Sigmoid colon (tissue), 7 donors: ENCODE data around the gene CDHR2. TPM values are rescaled to one million over a fixed set of nuclear protein-coding genes. Genes with fewer than 3 reads are reported as not detected.

Source experiments
- DNase-seq: peaks from one replicate; pipeline ENCODE4 v3.0.0-alpha.2; 2019
- H3K27ac ChIP-seq, 4 donors: fragments of 200-600 bp; sonication (generic); one replicate each; pipeline ENCODE4 v1.5.1; 2016 to 2019; ENCODE audit warnings: mild to moderate bottlenecking in 1 of 4
- H3K27me3 ChIP-seq, 3 donors: fragments of 200-600 bp; sonication (generic); one replicate each; pipeline ENCODE4 v1.5.1; 2019; ENCODE audit warnings: mild to moderate bottlenecking in 1 of 3
- H3K36me3 ChIP-seq, 4 donors: fragments of 200-600 bp; sonication (generic); one replicate each; pipeline ENCODE4 v1.5.1; 2016 to 2019
- H3K4me1 ChIP-seq, 4 donors: fragments of 200-600 bp; sonication (generic); one replicate each; pipeline ENCODE4 v1.5.1; 2017 to 2019
- H3K4me3 ChIP-seq, 4 donors: fragments of 200-600 bp; sonication (generic); one replicate each; pipeline ENCODE4 v1.5.1; 2017 to 2019; ENCODE audit warnings: mild to moderate bottlenecking in 2 of 4, moderate library complexity in 1 of 4
- H3K9me3 ChIP-seq, 4 donors: fragments of 200-600 bp in 3 of 4; sonication (generic) in 3 of 4; one replicate each; pipeline versions ENCODE4 v1.5.1 to v1.6.1; 2013 to 2019
- CTCF ChIP-seq, 4 experiments: fragments of 450-650 bp in 3 of 4; fragments of 200-600 bp in 1 of 4; IDR thresholded peaks; one replicate each; pipeline ENCODE4 v1.5.1; 2016 to 2019; ENCODE audit warnings: antibody characterized with exemption in 4 of 4, mild to moderate bottlenecking in 3 of 4, moderate library complexity in 2 of 4
- EP300 ChIP-seq, 4 donors: sonication (generic); formaldehyde crosslinking; IDR thresholded peaks; one replicate each; pipeline ENCODE4 v1.6.1; 2017; ENCODE audit warnings: antibody characterized with exemption in 4 of 4
- POLR2A ChIP-seq, 2 donors: fragments of 450-650 bp; IDR thresholded peaks; one replicate each; pipeline ENCODE4 v1.6.1; 2016; ENCODE audit warnings: antibody characterized with exemption in 2 of 2, mild to moderate bottlenecking in 2 of 2, moderate library complexity in 2 of 2
- POLR2AphosphoS5 ChIP-seq, 4 donors: sonication (generic); formaldehyde crosslinking; IDR thresholded peaks; one replicate each; pipeline ENCODE4 v1.6.1; 2017; ENCODE audit warnings: antibody characterized with exemption in 4 of 4
- WGBS, 2 donors: extraction: QIAGEN DNeasy Blood & Tissue Kit; methylation state at CpG; one replicate each; pipeline ENCODE4 v1.1.7; 2013; 5-methylcytosine and 5-hydroxymethylcytosine counted together
- intact Hi-C: fragments of 100-400 bp; cut with DNase I; formaldehyde crosslinking; loops from one replicate; pipeline ENCODE4 v1.15.1; 2023
- polyA plus RNA-seq, 3 donors: library from polyadenylated mRNA; stranded (reverse); fragments of 200-250 nt; gene quantifications; one replicate each; pipeline ENCODE4 v1.2.3, GENCODE V29; 2013
- total RNA-seq, 4 donors: library from RNA; depleted of rRNA; stranded (reverse); fragments of >200 nt; gene quantifications; one replicate each; pipeline ENCODE4 v1.1.0, GENCODE V29; 2016
- donor health status: healthy with polysubstance abuse.
- donor health status: Bipolar disorder and iron deficiency.
- donor health status: healthy.

Gene CDHR2
- total and polyA plus RNA-seq, 7 donors: 0.71 to 57.9 (median 9.6) TPM; not detected in 2

- Histone ChIP-seq H3K4me3 (no peak overlapping the region), H3K36me3 (no peaks in the 10 kb centered on the region), H3K4me1 (peaks cover 0 to 27% (median 20%) of the 10 kb centered on the region in 4 donors), H3K27ac (no peak overlapping the region), H3K9me3 (no peaks in the 10 kb centered on the region), H3K27me3 (peaks cover 39 to 84% (median 60%) of the 10 kb centered on the region in 3 donors)
- WGBS, 2 donors: 70 to 71% methylated on average over 7 of the region's 7 CpGs
- TF ChIP-seq POLR2AphosphoS5 (IDR thresholded peaks at IDR 0.05) (no peak), POLR2A (IDR thresholded peaks at IDR 0.05) (no peak), CTCF (IDR thresholded peaks at IDR 0.05) (no peak), EP300 (IDR thresholded peaks at IDR 0.05) (no peak)
- intact Hi-C loops: no loop called here
- DNase-seq: no peak
Observed at GRCh38 chr5:176616511-176616910, 67.4 kb downstream of the CDHR2 start.

GRCh38 chr5:176618783-176619182 lies 69.6 kb downstream of the CDHR2 start:
- Histone ChIP-seq H3K4me1 (peaks cover 0 to 25% (median 20%) of the 10 kb centered on the region in 4 donors), H3K36me3 (no peaks in the 10 kb centered on the region), H3K27me3 (peaks cover 39 to 85% (median 65%) of the 10 kb centered on the region in 3 donors), H3K27ac (no peak overlapping the region), H3K9me3 (no peaks in the 10 kb centered on the region), H3K4me3 (peak overlapping the region in 1 of 4 donors; percentile 3)
- DNase-seq: no peak
- TF ChIP-seq EP300 (IDR thresholded peaks at IDR 0.05): no peak
- TF ChIP-seq POLR2A (IDR thresholded peaks at IDR 0.05): no peak
- no peak for TF ChIP-seq POLR2AphosphoS5 (IDR thresholded peaks at IDR 0.05)
- no peak for TF ChIP-seq CTCF (IDR thresholded peaks at IDR 0.05)
- WGBS, 2 donors: 27 to 33% methylated on average over 19 of the region's 19 CpGs
- intact Hi-C loops: no loop called here

- no peak for DNase-seq
- Histone ChIP-seq H3K27me3 (peaks cover 39 to 89% (median 65%) of the 10 kb centered on the region in 3 donors), H3K36me3 (no peaks in the 10 kb centered on the region), H3K9me3 (no peaks in the 10 kb centered on the region), H3K4me3 (peak overlapping the region in 1 of 4 donors; percentile 3), H3K4me1 (peaks cover 0 to 21% (median 20%) of the 10 kb centered on the region in 4 donors), H3K27ac (no peak overlapping the region)
- WGBS, 2 donors: 6 to 11% methylated on average over 31 of the region's 31 CpGs
- TF ChIP-seq CTCF (IDR thresholded peaks at IDR 0.05): no peak
- no peak for TF ChIP-seq POLR2A (IDR thresholded peaks at IDR 0.05)
- TF ChIP-seq EP300 (IDR thresholded peaks at IDR 0.05): no peak
- TF ChIP-seq POLR2AphosphoS5 (IDR thresholded peaks at IDR 0.05): no peak
- intact Hi-C loops: no loop called here
Observed at GRCh38 chr5:176619203-176619568, 70.0 kb downstream of the CDHR2 start.

GRCh38 chr5:176619569-176620332 lies 70.6 kb downstream of the CDHR2 start:
- Histone ChIP-seq H3K4me1 (peaks cover 0 to 21% (median 20%) of the 10 kb centered on the region in 4 donors), H3K9me3 (no peaks in the 10 kb centered on the region), H3K27ac (no peak overlapping the region), H3K27me3 (peaks cover 39 to 94% (median 66%) of the 10 kb centered on the region in 3 donors), H3K36me3 (no peaks in the 10 kb centered on the region), H3K4me3 (peak overlapping the region in 1 of 4 donors; percentile 3)
- 18 to 24% methylated on average over 59 of the region's 59 CpGs for WGBS, 2 donors
- no peak for DNase-seq
- intact Hi-C loops: no loop called here
- TF ChIP-seq POLR2AphosphoS5 (IDR thresholded peaks at IDR 0.05): no peak

GRCh38 chr5:176620333-176620981 lies 71.3 kb downstream of the CDHR2 start:
- 6 to 9% methylated on average over 32 of the region's 32 CpGs for WGBS, 2 donors
- TF ChIP-seq CTCF (IDR thresholded peaks at IDR 0.05): no peak
- no peak for TF ChIP-seq POLR2AphosphoS5 (IDR thresholded peaks at IDR 0.05)
- no peak for TF ChIP-seq POLR2A (IDR thresholded peaks at IDR 0.05)
- TF ChIP-seq EP300 (IDR thresholded peaks at IDR 0.05): no peak
- Histone ChIP-seq H3K4me3 (no peak overlapping the region), H3K27me3 (peaks cover 39 to 95% (median 66%) of the 10 kb centered on the region in 3 donors), H3K9me3 (no peaks in the 10 kb centered on the region), H3K36me3 (no peaks in the 10 kb centered on the region), H3K27ac (no peak overlapping the region), H3K4me1 (peaks cover 0 to 21% (median 20%) of the 10 kb centered on the region in 4 donors)
- intact Hi-C loops: no loop called here
- DNase-seq: no peak
